HG03103 (cell line): ENCODE measurements around the gene RBM28.

Source experiments
- ATAC-seq: cut with Tn5 transposase; IDR thresholded peaks from one replicate; pipeline ENCODE4 v1.9.1; 2021; ENCODE audit warnings: low read depth; ENCODE audit not compliant: unreplicated experiment

Gene RBM28

DNA sequence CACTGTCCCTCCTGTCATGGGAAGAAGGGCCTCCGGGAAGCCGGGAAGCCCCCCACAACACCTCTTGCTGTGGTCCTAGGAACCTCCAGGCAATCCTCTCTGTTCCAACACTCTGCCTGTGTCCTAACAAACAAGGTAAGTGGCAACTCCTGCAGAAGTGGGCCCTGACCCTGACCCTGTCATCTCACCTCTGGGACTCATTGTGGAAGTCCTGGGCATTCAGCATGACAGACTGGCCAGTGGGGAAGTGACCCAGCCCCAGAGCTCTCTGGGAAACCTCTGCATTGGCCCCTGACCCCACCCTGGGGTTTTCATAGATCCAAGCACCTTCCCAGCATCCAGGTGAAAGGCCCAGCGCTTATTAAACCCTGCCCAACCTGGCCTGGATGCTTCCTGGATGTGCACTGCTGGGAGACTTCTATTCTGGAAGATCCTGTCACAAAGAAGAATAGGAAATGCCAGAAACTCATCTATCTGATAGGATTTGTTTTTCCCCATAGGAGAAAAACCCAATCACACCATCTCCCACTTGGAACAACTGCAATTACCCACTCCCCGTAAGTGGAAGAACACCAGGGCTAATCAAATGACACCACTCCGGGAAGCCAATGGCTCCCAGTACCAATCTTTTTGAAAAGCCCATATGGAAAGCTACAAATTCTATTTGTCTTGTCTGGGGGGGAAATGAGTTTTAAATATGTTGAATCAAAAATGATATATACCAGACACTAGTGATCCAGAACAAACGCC is 78.4 kb downstream of the RBM28 start:
- ATAC-seq: no peak

DNA sequence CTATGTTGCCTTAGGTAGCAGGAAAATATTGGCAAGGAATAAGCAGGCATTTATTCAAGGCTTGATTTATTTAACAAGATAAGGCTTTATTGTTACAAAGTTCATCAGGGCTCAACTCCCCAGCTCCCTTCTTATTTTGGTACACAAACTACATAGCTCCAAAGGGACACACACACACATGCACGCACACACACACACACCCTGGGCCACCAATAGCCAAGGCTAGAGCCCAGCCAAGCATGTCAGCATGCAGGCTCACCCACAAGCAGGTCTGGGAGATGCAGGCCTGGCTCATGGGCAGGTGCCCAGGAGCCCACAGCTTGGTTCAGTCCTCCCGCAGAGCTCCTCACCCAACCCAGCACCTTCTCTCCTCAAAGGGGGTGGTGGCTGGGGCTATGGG is 79.2 kb downstream of the RBM28 start:
- no peak for ATAC-seq

DNA sequence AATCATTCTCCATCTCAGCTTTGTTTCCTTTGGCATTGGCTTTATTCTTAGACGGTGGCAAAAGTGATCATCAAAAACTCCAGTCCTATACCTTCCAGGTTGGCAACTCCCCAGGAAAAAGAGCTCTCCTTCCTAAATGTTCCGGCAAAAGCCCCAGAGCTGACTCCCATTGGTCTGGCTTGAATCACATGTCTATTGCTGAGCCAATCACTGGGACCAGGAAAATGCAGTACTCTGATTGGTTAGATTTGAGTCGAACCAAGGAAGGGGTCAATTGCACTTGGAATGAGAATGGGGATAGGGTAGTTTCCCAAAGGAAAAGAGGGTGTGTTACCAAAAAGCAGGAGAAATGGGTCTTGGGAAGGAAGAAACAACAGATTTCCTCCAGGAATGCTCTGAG is 80.3 kb downstream of the RBM28 start:
- no peak for ATAC-seq

DNA sequence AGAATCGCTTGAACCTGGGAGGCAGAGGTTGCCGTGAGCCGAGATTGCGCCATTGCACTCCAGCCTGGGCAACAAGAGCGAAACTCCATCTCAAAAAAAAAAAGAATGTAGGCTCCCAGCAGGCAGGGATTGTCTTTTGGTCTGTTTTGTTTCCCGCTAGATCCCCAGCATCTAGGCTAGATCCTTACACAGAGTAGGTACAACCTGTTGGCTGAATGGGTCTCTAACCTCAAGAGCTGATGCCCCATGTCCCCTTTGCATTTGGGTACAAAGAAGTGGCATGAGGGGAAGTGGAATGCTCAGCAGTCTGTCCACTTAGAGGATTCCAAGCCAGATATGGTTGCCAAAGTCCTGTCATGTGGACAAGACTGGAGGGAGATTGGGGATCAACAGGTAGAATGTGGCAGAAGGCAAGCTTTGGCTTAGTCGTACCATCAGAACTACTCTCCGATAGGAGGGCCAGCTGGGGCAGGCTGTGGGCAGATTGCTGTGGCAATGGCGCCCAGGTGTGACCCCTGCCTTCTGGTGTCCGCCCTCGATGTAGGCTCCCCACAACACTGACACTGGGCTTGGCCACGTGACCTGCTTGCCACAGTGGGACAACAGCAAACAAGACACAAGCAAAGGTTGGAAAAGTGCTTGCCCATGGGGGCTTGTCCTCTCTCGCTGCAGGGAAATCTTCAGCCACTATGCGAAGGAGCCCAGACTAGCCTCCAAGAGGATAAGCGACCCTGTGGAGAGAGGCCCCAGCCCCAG is 81.3 kb downstream of the RBM28 start:
- no peak for ATAC-seq

DNA sequence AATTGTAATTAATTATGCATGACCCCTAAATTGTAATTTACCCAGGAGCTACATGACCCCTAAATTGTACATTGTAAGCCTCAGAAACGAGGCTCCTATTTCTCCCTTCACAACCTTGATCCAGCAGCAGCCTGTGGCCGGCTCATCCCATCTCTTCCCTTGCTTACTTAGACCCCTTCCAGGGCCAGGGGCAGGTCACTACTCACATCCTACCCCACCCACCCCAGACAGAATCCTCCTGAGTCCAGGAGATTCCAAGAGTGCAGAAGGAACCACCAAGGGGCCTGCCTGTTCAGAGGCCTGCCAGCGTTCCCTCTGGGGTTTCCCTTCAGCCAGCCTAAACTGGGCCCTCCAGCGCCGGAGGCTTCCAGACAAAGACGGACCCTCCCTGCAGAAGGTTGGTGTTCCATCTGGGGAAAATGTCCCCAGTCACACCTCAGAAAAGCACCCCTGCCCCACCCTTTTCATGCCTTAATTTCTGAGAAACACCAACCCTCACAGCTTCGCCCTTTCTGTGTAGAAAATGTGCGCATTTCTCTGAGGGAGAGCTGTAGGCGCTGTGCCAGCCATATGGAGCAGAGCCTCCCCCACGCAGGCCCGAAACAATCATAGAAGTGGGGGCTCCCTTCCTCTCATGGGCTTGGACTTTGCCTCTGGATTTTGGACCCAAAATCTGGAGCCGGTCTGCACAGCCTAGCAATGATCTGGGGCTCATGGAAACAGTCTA is 83.5 kb downstream of the RBM28 start:
- no peak for ATAC-seq

DNA sequence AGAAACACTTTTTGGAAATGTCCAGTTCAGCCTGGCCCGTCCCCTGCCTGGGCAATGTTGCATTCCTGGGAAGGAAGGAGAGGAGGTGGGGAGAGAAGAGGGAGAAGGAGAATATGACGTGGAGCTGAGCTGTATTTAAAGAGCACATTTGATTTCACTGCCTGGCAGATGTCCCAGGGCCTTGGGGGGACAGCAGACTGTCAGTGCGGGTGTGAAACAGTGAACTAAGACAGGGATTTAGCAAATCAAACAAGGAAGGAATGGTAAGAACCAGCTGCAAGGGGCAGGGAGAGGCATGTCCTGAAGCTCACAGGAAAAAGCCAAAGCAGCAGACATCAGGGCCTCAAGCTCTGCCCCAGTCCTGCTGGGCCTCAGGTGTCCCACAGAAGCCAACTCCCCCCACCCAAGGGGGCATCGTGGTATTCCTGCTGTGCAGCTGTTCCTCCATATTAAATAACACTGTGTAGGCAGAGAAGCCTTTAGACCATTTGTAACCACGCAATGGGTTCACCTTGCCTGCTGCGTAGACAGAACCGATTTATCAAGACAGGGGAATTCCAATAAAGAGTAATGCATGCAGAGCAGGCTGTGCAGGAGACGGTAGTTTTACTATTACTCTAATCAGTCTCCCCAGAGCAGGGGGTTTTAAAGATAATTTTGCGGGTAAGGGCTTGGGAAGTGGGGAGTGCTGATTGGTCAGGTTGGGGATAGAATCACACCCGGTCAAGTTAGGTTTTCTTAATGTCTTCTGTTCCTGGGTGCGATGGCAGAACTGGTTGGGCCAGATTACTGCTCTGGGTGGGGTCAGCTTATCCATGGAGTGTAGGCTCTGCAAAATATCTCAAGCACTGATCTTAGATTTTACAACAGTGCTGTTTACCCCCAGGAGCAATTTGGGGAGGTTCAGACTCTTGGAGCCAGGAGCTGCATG is 84.3 kb downstream of the RBM28 start:
- ATAC-seq: no peak

DNA sequence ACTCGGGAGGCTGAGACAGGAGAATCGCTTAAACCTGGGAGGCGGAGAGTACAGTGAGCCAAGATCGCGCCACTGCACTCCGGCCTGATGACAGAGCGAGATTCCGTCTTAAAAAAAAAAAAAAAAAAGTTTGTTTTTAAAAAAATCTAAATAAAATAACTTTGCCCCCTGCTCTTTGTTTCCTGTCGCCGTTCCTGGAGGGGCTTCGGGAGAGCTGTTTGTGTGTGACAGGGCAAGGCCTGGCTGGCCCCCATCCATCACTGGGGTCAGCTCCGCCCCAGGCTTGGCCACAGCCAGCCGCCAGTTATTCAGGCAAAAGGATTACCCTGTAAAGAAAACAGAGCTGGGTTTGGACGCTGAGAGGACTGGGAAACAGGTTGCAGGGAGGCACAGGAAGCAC is 86.2 kb downstream of the RBM28 start:
- no peak for ATAC-seq

DNA sequence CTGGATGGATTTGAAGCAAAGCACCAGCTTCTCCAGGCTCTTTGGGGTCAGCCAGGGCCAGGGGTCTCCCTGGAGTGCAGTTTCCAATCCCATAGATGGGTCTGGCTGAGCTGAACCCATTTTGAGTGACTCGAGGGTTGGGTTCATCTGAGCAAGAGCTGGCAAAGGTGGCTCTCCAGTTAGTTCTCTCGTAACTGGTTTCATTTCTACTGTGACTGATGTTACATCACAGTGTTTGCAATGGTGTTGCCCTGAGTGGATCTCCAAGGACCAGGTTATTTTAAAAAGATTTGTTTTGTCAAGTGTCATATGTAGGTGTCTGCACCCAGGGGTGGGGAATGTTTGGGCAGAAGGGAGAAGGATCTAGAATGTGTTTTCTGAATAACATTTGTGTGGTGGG is 88.4 kb downstream of the RBM28 start:
- no peak for ATAC-seq

DNA sequence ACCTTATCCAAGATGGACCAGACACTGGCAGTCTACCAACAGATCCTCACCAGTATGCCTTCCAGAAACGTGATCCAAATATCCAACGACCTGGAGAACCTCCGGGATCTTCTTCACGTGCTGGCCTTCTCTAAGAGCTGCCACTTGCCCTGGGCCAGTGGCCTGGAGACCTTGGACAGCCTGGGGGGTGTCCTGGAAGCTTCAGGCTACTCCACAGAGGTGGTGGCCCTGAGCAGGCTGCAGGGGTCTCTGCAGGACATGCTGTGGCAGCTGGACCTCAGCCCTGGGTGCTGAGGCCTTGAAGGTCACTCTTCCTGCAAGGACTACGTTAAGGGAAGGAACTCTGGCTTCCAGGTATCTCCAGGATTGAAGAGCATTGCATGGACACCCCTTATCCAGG is 89.2 kb downstream of the RBM28 start:
- ATAC-seq: no peak

DNA sequence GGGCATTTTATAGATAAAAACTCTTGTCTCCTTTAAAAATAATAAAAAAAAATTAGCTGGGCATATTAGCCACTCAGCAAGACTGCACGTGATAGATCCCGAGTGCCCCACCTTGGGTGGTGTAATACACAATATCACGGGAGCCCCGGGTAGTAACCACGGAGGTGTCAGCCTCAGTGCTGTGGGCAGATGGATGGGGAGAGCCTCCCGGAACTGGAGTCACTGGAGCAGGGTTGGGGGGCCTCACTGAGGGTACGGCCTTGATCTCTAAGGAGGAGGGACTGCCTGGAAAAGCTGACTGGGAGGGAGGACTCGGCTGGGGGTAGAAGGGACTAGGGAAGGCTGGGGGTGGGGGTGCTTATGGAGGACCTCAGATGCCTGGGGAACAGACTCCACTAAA is 90.0 kb downstream of the RBM28 start:
- no peak for ATAC-seq

DNA sequence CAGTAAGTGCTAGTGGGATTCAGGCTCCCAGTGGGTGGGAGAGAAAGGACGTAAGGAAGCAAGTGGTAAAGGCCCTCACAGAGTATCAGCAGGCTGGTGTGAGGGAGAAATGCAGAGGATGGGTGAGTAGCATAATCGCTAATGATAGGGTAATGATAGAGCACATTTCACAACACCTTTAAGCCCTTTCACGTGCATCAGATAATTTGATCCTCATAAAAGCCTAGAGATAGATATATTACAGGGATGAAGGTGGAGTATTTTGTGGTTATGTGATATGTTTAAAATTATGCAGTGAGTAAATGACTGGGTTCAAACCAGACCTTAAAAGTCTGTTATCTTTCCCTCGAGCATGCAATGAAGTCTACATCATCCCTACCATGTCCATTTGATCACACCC is 92.4 kb downstream of the RBM28 start:
- ATAC-seq: no peak
